ENCODE measurements around the gene TUBGCP6.
A peak's percentile ranks its signal among the peaks of the same experiment; 100 is the strongest.

TUBGCP6 gene

GRCh38 chr22:50292643-50293440 is 48.0 kb upstream of the TUBGCP6 start:
- ATAC-seq = peak; percentile 57; the same call in 2 of the 3 replicates
- TF ChIP-seq OSR1 (CRISPR knock-in tag; IDR thresholded peaks at IDR 0.05) = no peak
- no peak for TF ChIP-seq CREB5 (CRISPR knock-in tag; IDR thresholded peaks at IDR 0.05; ENCODE audit: low read depth)
- no peak for TF ChIP-seq TCF4 (CRISPR knock-in tag; IDR thresholded peaks at IDR 0.05; ENCODE audit: borderline replicate concordance)

- no peak for TF ChIP-seq ZNF565 (CRISPR knock-in tag; conservative IDR thresholded peaks at IDR 0.05; ENCODE audit: low read depth)
- no peak for TF ChIP-seq PATZ1 (CRISPR knock-in tag; IDR thresholded peaks at IDR 0.05; ENCODE audit: borderline replicate concordance)
- no peak for TF ChIP-seq OSR1 (CRISPR knock-in tag; IDR thresholded peaks at IDR 0.05)
- TF ChIP-seq ISL1 (CRISPR knock-in tag; IDR thresholded peaks at IDR 0.05) = no peak
- TF ChIP-seq CREB5 (CRISPR knock-in tag; IDR thresholded peaks at IDR 0.05; ENCODE audit: low read depth) = no peak
- TF ChIP-seq PPARA (CRISPR knock-in tag; IDR thresholded peaks at IDR 0.05; ENCODE audit: borderline replicate concordance) = no peak
- no peak for TF ChIP-seq TOX (CRISPR knock-in tag; IDR thresholded peaks at IDR 0.05; ENCODE audit: borderline replicate concordance)
- no peak for TF ChIP-seq ARNTL (CRISPR knock-in tag; IDR thresholded peaks at IDR 0.05; ENCODE audit: borderline replicate concordance, low read depth)
- ATAC-seq = no peak
Observed at GRCh38 chr22:50289942-50290630, 45.3 kb upstream of the TUBGCP6 start.

- TF ChIP-seq TCF4 (CRISPR knock-in tag; IDR thresholded peaks at IDR 0.05; ENCODE audit: borderline replicate concordance) = no peak
- no peak for TF ChIP-seq ZFP3 (CRISPR knock-in tag; IDR thresholded peaks at IDR 0.05)
- no peak for TF ChIP-seq RARB (CRISPR knock-in tag; IDR thresholded peaks at IDR 0.05)
- no peak for TF ChIP-seq CSRNP3 (CRISPR knock-in tag; IDR thresholded peaks at IDR 0.05)
- no peak for TF ChIP-seq ISL1 (CRISPR knock-in tag; IDR thresholded peaks at IDR 0.05)
- no peak for TF ChIP-seq ZNF565 (CRISPR knock-in tag; conservative IDR thresholded peaks at IDR 0.05; ENCODE audit: low read depth)
- TF ChIP-seq PPARA (CRISPR knock-in tag; IDR thresholded peaks at IDR 0.05; ENCODE audit: borderline replicate concordance) = no peak
- no peak for TF ChIP-seq CREB5 (CRISPR knock-in tag; IDR thresholded peaks at IDR 0.05; ENCODE audit: low read depth)
- no peak for TF ChIP-seq CSDC2 (CRISPR knock-in tag; IDR thresholded peaks at IDR 0.05)
- TF ChIP-seq TSHZ2 (CRISPR knock-in tag; IDR thresholded peaks at IDR 0.05) = no peak
- no peak for ATAC-seq
Observed at GRCh38 chr22:50289151-50289941, 44.5 kb upstream of the TUBGCP6 start.

Measured in SK-N-SH treated with all-trans-retinoic acid at 6 μM for 48 hours (cell line).